ENCODE measurements around the gene PLEKHA5. TPM values are rescaled to one million over a fixed set of nuclear protein-coding genes. Genes with fewer than 3 reads are reported as not detected.
"Not testable (repeated sequence)": the region's sequence is repeated elsewhere in the genome, so short reads cannot be mapped to it uniquely, and the experiment has no call there.

Gene PLEKHA5
- total RNA-seq: 49.1 TPM

- peak; percentile 67 for DNase-seq
Observed at GRCh38 chr12:19129486-19130223, at the start of gene PLEKHA5. Gene PLEKHA5, plus strand, starts transcription at chr12:19129733. Its CDS starts 67 bp downstream, at chr12:19129800.

GRCh38 chr12:19080918-19081317, 48.6 kb upstream of the PLEKHA5 start:
- no peak for DNase-seq

- DNase-seq: no peak
Observed at GRCh38 chr12:19082365-19082911, 47.1 kb upstream of the PLEKHA5 start.

- DNase-seq: no peak
Observed at GRCh38 chr12:19084547-19084946, 45.0 kb upstream of the PLEKHA5 start.

GRCh38 chr12:19085090-19085489, 44.4 kb upstream of the PLEKHA5 start:
- no peak for DNase-seq

- DNase-seq: no peak
Observed at GRCh38 chr12:19088606-19089005, 40.9 kb upstream of the PLEKHA5 start.

GRCh38 chr12:19092482-19092881, 37.1 kb upstream of the PLEKHA5 start:
- not testable (repeated sequence) for DNase-seq

- no peak for DNase-seq
Observed at GRCh38 chr12:19093218-19093617, 36.3 kb upstream of the PLEKHA5 start.

GRCh38 chr12:19095331-19095730, 34.2 kb upstream of the PLEKHA5 start:
- DNase-seq: no peak

GRCh38 chr12:19095756-19096480, 33.6 kb upstream of the PLEKHA5 start:
- DNase-seq: no peak

GRCh38 chr12:19105463-19105862, 24.1 kb upstream of the PLEKHA5 start:
- no peak for DNase-seq

GRCh38 chr12:19107750-19108149, 21.8 kb upstream of the PLEKHA5 start:
- DNase-seq: no peak

- no peak for DNase-seq
Observed at GRCh38 chr12:19110221-19110940, 19.2 kb upstream of the PLEKHA5 start.

- DNase-seq: no peak
Observed at GRCh38 chr12:19113464-19113863, 16.1 kb upstream of the PLEKHA5 start.

- no peak for DNase-seq
Observed at GRCh38 chr12:19115285-19115684, 14.2 kb upstream of the PLEKHA5 start.

- no peak for DNase-seq
Observed at GRCh38 chr12:19119440-19119839, 10.1 kb upstream of the PLEKHA5 start.

GRCh38 chr12:19120795-19121194, 8.7 kb upstream of the PLEKHA5 start:
- no peak for DNase-seq

GRCh38 chr12:19121449-19122018, 8.0 kb upstream of the PLEKHA5 start:
- no peak for DNase-seq

GRCh38 chr12:19125325-19125724, 4.2 kb upstream of the PLEKHA5 start:
- DNase-seq: no peak

GRCh38 chr12:19127270-19127669, 2.3 kb upstream of the PLEKHA5 start:
- DNase-seq: no peak

- peak; percentile 50 for DNase-seq
Observed at GRCh38 chr12:19128485-19128884, 1.0 kb upstream of the PLEKHA5 start.

GRCh38 chr12:19129122-19129485, 429 bp upstream of the PLEKHA5 start:
- DNase-seq: peak; percentile 84

Data from skin of body (tissue), 2 donors.